22Rv1 (cell line): Measurements from ENCODE around the gene GNL3L.
"Not testable (repeated sequence)": the region's sequence is repeated elsewhere in the genome, so short reads cannot be mapped to it uniquely, and the experiment has no call there.

Experiments used
- H3K27ac ChIP-seq: fragments of 450-650 bp; 2 replicates; pipeline ENCODE4 v1.5.1; 2017
- CTCF ChIP-seq: fragments of 450-650 bp; IDR thresholded peaks from 2 replicates; pipeline ENCODE4 v1.5.1; 2017; ENCODE audit warnings: mild to moderate bottlenecking
- ZFX ChIP-seq: fragments of 450-650 bp; IDR thresholded peaks from 2 replicates; pipeline ENCODE4 v1.6.1; 2017; ENCODE audit warnings: antibody characterized with exemption, borderline replicate concordance

GNL3L gene

GRCh38 chrX:54570332-54570731 is 40.3 kb downstream of the GNL3L start:
- no peak for TF ChIP-seq ZFX

GRCh38 chrX:54572641-54573040 is 42.6 kb downstream of the GNL3L start:
- not testable (repeated sequence) for H3K27ac ChIP-seq

More at GRCh38 chrX:54570332-54570731, 40.3 kb downstream of the GNL3L start:
- H3K27ac ChIP-seq, result no peak overlapping the region

- TF ChIP-seq ZFX (no peak), CTCF (no peak)
- H3K27ac ChIP-seq, result no peak overlapping the region
Observed at GRCh38 chrX:54597728-54598127, 67.7 kb downstream of the GNL3L start.

- no peak for TF ChIP-seq ZFX
- TF ChIP-seq CTCF, result no peak
- H3K27ac ChIP-seq, result no peak overlapping the region
Observed at GRCh38 chrX:54602563-54602962, 72.5 kb downstream of the GNL3L start.
